A549 (cell line): ENCODE data around the gene DSTN.

Experiments
- BHLHE40 ChIP-seq: IDR thresholded peaks from 2 replicates; pipeline ENCODE4 v1.6.1; 2012; ENCODE audit warnings: low read depth, low read length, inconsistent platforms
- CTCF ChIP-seq: fragments of >200 bp; sonication (Bioruptor Twin); formaldehyde crosslinking; IDR thresholded peaks from 3 replicates; pipeline ENCODE4 v1.5.1; 2016
- EP300 ChIP-seq, 2 experiments: fragments of >200 bp; sonication (Bioruptor Twin); formaldehyde crosslinking; IDR thresholded peaks; 2 replicates in 1 of 2; 3 replicates in 1 of 2; pipeline ENCODE4 v1.6.1; 2016 to 2017
- HOXB13 ChIP-seq: fragments of 250-450 bp; sonication (Bioruptor Pico); IDR thresholded peaks from 2 replicates; pipeline ENCODE4 v1.5.0; 2020; ENCODE audit warnings: low read depth, mild to moderate bottlenecking, moderate library complexity
- NFE2L2 ChIP-seq: fragments of 150-350 bp; conservative IDR thresholded peaks from 2 replicates; pipeline ENCODE4 v1.6.1; 2014; ENCODE audit warnings: low read length
- PBX3 ChIP-seq: IDR thresholded peaks from 2 replicates; pipeline ENCODE4 v1.6.1; 2012
- PHF8 ChIP-seq: fragments of 200-600 bp; sonication (generic); IDR thresholded peaks from 2 replicates; pipeline ENCODE4 v1.6.1; 2016; ENCODE audit warnings: low read depth, mild to moderate bottlenecking, antibody characterized with exemption, moderate library complexity, borderline replicate concordance
- POLR2A ChIP-seq: IDR thresholded peaks from 2 replicates; pipeline ENCODE4 v1.6.1; 2012; ENCODE audit warnings: mild to moderate bottlenecking, low read length
- TF ChIP-seq, protein P1 (sequence below): fragments of >200 bp; sonication (Bioruptor Twin); formaldehyde crosslinking; IDR thresholded peaks from 3 replicates; pipeline ENCODE4 v1.6.1; 2016

- TF ChIP-seq CTCF, result no peak
- TF ChIP-seq PHF8, result no peak
- TF ChIP-seq EP300 (IDR thresholded peaks at IDR 0.05), result no peak
- no peak for TF ChIP-seq POLR2A
- no peak for TF ChIP-seq NFE2L2
- TF ChIP-seq PBX3, result no peak
- no peak for TF ChIP-seq HOXB13 (CRISPR knock-in tag)
- TF ChIP-seq, protein P1, sequence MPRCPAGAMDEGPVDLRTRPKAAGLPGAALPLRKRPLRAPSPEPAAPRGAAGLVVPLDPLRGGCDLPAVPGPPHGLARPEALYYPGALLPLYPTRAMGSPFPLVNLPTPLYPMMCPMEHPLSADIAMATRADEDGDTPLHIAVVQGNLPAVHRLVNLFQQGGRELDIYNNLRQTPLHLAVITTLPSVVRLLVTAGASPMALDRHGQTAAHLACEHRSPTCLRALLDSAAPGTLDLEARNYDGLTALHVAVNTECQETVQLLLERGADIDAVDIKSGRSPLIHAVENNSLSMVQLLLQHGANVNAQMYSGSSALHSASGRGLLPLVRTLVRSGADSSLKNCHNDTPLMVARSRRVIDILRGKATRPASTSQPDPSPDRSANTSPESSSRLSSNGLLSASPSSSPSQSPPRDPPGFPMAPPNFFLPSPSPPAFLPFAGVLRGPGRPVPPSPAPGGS, result no peak
- no peak for TF ChIP-seq BHLHE40
Measured at GRCh38 chr20:17647391-17648314, 77.8 kb downstream of the DSTN start.
